ENCODE results near the gene UBAC2.
"Not testable (repeated sequence)": the region's sequence is repeated elsewhere in the genome, so short reads cannot be mapped to it uniquely, and the experiment has no call there.

Gene UBAC2

DNA sequence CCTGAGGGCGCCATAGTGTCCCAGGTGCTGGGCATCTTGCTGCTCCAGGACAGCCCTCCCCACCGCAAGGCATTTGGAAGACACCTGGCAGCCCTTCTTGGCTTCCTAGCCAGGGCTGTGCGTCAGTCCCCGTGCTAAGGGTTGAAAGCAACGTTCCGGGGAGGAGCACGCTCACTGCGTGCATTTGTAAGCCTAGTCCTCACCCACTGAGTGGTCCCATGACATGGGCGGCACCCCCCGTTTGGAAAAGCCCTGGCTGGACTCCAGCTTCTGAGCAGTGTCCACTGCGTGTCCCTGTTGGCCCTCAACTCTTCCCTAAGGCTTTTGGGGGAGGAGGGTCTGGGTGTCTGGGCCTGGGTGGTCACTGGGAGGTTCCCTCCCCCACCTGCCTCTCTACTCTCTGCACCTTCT lies 182.9 kb downstream of the UBAC2 start:
- DNase-seq, result no peak

DNA sequence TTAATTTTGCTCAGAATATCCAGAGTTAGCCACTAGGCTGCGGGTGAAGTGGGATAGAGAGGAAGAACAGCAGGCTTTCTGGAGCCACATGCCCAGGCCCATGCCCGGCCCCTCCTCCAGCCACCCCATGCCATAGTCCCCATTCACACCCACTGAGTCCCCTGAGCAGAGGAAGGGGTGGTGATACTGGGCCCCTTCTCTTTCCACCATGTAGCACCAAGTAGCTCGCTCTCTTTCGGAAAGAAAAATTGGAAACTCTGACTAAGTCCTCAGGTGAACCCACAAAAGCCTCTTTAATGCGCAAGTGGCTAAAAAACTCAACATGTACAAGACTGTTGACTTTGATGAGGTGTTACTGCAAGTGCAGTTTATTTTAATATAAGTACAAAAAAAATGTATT lies 183.3 kb downstream of the UBAC2 start:
- DNase-seq, result peak; percentile 37

DNA sequence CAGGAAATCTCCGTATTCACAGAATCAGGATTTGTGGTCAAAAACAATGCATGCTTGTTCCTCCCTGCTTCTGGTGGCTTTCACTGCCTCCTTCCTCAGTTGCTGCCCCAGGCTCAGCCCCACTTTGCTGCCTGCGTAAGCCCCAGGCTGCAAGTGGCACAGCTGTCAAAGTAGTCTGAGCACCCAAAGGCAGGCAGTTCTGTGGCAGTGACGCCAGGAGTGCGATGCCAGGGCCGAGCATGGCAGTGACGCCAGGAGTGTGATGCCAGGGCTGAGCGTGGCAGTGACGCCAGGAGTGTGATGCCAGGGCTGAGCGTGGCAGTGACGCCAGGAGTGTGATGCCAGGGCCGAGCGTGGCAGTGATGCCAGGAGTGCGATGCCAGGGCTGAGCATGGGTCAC lies 183.8 kb downstream of the UBAC2 start:
- no peak for DNase-seq

DNA sequence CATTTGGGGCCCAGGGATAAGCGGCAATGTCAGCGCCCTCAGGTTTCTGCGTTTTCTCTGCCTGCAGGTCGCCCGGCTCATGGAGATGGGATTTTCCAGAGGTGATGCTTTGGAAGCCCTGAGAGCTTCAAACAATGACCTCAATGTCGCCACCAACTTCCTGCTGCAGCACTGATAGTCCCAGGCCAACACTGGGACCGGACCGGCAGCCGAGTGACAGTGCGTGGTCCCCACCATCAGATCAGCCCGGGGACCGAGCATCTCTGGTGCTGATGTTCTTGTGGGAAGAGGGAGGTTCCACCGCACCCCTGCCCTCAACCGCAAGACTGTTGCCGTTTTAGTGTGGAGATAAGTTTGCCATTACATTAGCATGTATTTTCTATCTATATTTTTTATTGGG lies 184.5 kb downstream of the UBAC2 start:
- DNase-seq, result no peak

DNA sequence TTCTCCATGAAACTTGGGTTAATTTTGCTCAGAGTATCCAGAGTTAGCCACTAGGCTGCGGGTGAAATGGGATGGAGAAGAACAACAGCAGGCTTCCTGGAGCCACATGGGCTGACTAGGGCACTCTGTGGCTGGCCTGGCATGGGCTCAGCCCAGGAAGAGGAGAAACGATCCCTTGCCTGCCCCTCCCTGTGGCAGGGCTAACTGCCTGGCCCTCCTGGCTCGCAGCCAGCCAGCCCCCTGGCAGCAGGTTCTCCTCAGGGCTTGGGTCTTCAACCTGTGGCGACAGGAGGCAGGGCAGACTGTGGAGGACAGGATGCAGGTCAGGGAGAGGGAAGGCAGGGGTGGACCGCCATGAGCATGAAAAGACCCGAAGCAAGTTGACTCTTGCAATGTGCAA lies 185.3 kb downstream of the UBAC2 start:
- no peak for DNase-seq

DNA sequence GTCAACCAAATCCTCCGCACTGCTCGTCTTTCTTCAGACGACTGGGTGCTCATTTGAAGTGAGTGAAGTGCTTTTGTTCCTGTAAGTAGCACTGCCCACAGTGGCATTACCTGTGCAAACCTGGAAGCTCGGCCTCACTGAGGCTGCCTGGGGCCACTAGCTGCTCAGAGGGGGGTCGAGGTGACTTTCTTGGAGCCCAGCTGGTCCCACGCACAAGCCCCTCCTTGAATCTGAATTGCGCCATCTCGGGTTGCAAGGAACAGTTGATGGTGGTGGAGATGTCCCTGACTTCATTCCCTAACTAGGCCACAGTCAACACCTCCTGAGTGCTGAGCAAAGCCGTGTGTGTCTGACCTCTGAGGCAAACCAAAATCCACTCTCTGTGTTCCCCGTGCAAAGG lies 185.8 kb downstream of the UBAC2 start:
- no peak for DNase-seq

DNA sequence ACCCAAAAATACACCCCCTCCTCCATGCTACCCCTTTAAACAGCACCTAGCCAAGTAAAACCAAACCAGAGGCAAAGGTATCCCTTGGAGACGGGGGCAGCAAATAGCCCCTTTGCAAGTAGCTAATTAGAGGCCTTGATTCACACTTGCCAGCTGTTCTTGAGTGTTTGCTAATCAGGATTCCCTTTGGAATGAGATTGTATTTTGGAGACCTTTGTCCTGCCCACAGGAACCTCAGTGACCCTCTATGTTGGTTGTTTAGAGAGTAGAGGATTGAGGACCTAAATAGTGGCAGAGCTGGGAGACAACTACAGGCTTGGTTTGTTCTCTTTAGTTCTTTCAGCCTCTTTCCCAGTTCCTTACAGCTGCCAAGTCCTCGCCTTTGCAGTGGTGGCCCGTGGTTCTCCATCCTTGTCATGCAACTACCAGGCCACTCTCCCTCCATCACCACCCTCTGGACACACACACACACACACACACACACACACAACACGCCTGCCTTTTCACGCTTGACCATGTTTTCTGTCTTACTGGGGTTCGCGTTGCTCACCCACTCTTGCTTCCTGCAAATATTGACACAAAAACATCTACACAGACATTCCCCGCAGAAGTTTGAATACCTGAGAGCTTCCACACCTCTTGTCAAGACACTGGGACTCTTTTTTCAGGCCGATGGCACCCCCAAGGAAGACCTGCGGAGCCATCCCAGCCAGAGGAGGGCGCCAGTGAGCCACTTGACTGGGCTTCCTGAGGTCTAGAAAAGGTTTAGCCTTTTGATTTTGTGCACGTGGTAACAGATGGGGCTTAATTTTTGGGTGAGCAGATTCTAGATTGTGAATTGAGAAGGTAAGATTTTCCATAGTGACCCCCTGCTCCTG lies 186.5 kb downstream of the UBAC2 start:
- DNase-seq, result peak; percentile 86

DNA sequence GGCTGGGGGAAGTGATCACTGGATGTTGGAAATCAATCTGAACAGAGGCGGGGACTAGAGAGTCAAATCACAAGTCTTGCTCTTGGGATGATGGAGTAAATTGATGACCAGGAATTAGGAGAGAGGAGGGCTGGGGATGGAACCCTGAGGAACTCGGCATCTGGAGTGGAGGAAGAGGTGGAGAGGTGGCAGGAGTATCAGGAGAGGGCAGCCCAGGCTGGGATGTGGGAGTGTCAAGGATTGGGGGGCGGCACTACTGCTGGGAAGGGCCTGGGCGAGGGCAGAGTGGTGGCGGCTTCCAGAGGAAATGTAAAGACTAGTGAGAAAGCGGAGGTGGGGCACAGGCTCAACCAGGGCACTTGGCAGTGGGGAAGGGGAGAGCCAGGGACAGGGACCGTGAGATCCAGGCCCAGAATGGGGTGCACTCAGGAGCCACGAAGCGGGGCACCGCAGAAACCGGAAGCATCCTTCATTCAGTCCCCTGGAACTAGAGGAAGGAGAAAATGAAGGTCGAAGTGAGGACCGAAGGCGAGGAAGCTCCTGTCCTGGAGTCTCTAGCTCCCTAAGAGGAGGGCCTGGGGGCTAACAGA lies 187.8 kb downstream of the UBAC2 start:
- no peak for DNase-seq

DNA sequence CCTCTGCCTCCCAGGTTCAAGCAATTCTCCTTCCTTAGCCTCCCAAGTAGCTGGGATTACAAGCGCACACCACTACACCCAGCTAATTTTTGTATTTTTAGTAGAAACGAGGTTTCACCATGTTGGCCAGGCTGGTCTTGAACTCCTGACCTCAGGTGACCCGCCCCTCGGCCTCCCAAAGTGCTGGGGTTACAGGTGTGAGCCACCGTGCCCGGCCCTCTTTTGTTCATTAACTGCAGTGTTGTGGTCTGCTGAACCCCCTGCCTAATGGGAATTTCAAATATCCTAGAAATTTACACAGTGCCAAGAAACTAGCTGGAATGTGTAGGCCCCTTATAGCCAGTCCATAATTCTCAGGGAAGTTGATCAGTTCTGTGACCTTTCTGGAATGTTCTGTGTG lies 188.4 kb downstream of the UBAC2 start:
- DNase-seq, result not testable (repeated sequence)

DNA sequence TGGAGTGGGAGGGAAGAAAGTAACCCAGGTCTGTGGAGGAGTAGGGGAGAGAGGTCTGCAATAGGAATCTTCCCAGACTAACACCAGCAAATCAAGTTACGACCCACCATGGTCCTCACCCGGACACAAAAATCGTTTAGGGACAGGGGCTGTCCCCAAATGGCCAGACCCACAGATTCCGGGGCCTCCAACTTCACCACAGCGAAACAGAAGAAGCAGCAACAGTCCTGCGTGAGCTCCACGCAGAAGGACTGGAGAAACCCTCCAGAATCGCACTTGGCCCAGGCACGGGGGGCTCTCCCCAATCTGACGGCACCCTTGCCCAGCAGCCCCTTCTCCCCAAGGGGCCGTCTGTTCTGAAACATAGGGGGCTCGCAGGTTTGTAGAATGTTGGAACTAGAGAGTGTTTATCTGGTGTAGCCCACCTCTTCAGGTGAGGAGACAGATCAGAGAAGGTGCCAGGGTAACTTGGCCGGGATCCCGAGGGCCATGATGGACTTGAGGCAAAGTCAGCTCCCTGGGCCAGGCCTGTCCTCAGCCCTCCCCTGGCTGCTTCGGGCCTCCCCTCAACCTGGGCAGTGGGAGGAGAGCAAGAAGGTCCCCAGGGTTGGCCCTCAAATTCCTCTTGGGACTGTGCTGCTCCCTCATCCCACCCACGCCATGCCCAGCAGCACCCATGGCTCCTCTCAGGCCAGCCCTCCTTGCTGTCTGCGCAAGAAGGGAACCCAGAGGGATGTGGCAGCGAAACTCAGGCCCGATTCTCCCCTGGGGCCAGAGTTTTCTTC lies 189.1 kb downstream of the UBAC2 start:
- no peak for DNase-seq

DNA sequence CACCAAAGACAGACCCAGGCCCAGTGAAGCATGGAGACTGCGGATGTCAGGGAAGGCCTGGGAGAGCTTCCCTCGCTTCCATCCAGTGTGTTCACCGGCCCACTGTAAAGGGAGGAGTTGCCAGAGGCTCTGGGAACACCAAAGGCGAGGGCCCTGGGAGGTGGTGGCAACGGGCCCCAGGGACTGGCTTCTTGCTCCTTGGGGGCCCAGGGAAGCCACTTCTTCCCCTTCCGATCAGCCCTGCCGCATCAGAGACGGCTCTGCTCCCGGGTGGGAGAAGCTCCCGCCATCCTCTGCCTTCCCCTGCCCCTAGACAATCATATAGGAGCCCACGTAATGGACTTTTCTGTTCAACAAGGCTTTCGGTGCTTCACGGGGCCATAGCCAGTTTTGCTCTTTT lies 189.9 kb downstream of the UBAC2 start:
- DNase-seq, result no peak

DNA sequence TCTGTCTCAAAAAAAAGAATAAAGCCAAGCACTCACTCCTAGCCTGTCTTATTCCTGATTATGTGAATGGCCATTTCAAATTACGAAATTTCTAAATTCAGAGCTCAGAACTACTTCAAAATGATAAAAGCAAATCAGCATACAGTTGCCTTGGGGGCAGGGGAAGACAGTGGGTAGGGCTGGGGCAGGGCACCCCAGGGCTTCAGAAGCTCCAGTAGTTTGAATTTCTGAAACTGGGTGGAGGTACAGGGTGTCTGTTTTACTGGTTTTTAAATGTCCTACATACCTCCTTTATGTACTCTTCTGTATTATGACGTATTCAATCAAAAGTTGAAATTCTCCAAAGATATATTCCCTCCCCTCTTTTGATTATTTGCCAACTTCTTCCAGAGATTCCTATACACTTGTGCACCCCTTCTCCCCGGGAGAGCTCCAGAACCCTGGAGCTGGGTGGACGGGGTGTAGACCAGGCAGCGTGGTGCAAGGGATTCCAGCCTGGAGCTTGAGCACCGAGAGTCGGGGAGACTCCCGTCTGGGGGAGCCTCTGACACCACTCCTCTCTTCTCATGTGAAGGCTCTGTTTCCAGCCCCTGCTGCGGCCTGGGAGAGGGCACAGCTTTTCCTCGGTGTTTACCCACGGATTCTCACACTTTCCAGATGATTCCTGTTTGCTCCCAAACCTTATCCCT lies 191.3 kb downstream of the UBAC2 start:
- DNase-seq, result no peak

DNA sequence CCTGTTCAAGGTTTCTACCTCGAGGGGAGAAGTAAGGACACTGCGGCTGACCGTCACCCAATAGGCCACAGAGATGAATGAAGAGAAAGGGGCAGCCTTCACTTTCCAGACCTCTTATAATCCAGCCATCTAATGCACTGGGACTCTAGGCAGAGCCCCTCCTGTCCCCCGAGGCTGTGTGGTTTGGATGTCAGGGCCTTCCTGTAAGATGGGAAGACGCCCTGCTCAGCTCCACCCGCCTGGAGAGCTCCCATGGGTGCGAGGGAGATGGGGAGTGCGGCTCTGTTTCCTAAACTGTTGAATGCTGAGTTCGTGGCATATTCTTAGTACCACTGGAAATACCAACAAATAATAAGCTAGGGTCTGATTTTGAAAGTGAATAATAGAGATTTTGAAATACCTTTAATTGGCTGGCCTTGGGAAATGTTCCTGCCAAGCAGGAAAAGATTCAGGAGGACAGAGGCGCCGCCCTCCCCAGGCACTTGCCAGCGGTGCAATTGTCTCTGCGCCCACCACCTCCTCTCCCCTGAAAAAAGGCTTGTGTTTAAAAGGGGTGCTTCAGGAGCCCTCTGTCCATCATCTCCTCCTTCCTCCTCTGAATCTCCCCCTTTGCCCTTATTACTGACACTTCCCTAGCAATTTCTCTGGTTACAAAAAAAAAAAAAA lies 191.9 kb downstream of the UBAC2 start:
- no peak for DNase-seq

DNA sequence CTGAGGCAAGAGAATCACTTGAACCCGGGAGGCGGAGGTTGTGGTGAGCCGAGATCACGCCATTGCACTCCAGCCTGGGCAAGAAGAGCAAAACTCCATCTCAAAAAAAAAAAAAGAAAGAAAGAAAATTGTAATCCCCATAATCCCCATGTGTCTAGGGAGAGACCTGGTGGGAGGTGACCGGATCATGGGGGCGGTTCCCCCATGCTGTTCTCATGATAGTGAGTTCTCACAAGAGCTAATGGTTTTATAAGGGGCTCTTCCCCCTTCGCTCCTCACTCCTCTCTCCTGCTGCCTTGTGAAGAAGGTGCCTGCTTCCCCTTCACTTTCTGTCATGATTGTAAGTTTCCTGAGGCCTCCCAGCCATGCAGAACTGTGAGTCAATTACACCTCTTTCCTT lies 192.7 kb downstream of the UBAC2 start:
- not testable (repeated sequence) for DNase-seq

DNA sequence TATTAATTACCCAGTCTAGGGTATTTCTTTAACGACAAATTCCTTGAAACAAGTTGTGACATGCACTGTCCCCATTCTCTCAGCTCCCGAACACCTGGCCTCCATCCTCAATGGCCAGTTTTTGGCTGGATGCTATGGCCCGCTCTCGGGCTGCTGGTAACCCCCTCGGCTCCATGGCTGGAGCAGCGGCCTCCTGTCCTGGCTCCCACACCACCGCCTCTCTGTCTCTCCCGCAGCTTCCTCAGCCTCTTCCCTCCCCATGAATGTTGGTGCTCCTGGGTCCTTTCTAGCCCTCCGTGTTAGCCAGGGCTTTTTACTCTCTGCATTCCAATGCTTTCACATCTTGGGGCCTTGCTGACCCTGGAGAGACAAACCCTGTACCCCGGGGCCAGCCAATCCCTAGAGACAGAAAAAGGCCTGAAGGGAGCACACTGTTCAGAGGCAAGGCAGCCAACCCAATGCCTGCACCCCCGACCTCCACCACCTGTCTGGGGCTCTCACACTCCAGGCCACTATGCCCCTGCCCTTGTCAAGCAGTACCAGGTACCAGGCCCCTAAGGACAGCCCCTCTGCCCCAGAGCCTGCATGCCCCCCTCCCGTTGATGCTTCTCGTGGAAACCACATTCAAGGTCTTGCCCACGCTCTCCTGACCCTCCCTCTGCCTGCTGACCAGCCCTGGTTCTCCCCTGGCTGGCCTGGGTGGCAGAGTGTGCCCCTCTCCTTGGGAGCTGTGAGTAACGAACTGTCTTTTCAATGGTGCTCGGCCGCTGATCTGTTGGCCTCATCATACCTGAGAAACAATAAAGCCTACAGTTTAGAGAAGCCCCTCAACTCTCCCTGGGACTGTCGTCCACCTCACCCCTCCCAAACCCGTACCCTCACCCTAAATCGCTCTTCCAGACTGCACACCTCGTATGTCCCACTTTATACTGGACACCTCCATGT lies 193.4 kb downstream of the UBAC2 start:
- DNase-seq, result no peak

DNA sequence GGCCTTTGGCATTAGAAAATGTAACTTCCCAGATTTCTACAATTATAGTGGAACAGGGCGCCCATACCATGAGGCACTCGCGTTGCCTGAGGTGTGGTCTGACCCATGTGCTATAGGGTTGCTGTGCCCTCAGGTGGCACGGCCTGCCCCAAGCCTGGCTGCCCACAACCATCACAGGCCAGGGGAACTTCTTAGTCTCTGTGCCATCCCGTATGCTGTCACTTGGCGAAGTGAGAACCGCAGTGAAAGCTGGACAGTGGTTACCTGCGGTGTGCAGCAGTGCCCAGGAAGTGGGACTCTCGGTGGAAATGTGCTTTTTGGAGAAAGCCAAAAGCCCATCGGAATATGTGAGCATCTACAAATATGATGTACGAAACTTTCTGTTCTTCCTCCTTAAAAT lies 194.8 kb downstream of the UBAC2 start:
- DNase-seq, result no peak

DNA sequence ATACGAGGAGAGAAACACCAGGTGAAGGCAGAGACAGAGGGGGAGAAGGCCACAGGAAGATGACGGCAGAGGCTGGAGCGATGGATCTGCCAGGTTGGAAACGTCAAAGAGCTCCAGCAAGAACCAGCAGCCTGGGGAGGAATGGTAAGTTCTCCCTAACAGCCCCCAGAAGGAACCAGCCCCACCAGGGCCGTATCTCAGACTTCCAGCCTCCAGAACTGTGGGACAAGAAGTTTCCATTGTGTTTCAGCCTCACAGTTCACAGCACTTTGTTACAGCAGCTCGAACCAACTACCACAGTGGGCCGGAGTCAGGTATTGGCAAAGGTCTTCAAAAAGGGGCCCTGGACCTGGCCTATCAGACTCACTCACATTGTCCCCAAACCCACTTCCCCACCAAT lies 195.8 kb downstream of the UBAC2 start:
- DNase-seq, result no peak

DNA sequence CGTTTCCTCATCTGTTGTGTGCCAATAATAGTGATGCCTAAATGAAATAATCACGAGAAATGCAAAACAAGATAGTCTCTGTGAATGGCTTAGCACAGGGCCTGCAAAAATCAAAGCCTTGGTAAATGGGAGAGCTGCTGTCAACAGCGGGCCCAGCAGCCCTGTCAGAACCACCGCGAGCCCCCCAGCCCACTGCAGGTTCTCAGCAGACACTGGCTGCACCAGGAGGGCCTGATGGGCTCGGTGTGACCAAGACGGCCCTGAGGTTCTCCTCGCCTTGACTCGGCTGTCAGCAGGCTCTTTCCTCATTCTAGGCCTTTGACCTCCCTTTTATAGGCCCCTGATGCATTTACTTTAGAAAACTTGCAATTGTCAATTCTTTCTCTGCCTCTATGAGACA lies 197.4 kb downstream of the UBAC2 start:
- no peak for DNase-seq

DNA sequence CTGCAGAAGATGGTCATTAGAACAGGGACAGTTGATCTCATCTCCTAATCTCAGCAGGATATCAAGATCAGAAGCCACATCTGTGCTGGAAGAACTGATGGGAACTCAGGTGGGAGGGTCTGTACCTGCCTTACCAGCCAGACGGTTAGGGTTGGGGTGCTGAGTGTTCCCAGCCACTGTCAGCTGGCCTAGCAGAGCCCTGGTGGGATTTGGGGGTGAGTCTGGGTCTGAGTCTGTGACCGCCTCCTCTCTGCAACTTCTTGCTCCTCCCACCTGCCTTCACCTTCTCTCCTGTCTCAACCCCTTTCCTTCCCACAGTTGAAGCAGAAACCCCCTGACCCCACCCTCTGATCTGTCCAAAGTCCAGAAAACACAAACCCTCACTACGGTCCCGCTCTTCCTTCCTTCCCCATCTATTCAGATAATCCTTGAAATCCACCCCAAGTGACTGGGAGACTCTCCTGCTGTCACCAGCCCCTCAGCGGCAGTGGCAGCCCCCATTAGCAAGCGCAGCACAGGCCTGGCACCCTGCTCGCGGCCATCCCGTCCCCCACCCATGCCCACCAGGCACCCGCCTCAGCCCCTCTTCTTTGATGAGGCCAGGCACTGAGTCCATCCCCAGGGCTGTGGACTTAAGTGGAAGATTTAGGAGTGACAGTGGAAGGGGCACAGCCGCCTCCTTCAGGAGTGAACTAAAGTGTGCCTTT lies 198.4 kb downstream of the UBAC2 start:
- no peak for DNase-seq

DNA sequence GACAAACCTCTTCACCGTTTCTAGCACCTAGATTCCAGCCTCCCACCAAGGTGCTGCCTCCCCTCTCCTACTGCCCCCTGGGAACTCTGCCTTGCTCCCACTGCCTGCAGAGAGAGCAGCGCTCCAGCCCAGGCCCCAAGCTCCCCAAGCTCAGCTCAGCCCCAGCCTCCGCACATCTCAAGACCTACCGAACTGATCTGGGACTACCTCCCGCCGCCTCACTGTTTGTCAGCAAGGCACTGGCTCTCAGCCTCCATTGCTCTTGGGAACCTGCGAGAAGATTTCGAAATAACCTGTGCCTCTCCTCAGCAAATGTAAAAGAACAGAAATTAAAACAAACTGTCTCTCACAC lies 198.9 kb downstream of the UBAC2 start:
- no peak for DNase-seq

DNA sequence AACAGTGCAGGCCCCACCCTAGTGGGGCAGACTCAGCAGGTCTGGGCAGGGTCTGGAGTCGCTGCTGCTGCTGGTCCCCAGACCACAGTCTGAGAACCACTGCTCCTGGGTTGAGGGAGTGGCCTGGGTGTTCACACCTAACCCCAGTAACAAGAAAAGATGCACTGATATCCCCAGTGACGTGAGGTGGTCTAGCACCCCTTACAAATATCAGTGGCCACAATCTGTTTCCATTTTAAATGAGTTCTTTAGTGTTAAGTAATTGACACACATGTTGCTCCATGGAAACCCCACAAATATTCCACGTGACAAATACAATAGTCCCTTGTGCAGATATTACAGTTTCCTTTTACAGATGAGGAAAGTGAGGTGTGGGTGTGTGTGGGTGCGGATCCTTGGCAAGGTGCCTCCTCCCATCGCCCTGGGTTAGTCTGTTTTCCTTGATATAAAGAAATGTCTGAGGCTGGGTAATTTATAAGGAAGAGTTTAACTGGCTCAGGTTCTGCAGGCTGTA lies 202.9 kb downstream of the UBAC2 start:
- DNase-seq, result no peak

Measured in activated naive CD4-positive, alpha-beta T cell treated with Interleukin-2 at 50 U/mL for 16 hours (primary cell).